Hepatocyte (in vitro differentiated cells): ENCODE data around the gene EHD2. TPM values are rescaled to one million over a fixed set of nuclear protein-coding genes. Genes with fewer than 3 reads are reported as not detected.
A peak's percentile ranks its signal among the peaks of the same experiment; 100 is the strongest.
"Not testable (repeated sequence)": the region's sequence is repeated elsewhere in the genome, so short reads cannot be mapped to it uniquely, and the experiment has no call there.

ENCODE experiments used
- DNase-seq: peaks from one replicate; pipeline ENCODE4 v3.0.0-alpha.2; 2016; ENCODE audit warnings: low spot score
- H2AFZ ChIP-seq: fragments of 200-600 bp; sonication (generic); 2 replicates; pipeline ENCODE4 v1.6.0; 2016; ENCODE audit warnings: antibody characterized with exemption, mild to moderate bottlenecking
- H3K27ac ChIP-seq: fragments of 200-600 bp; sonication (generic); 2 replicates; pipeline ENCODE4 v1.5.1; 2016; ENCODE audit warnings: mild to moderate bottlenecking
- H3K27me3 ChIP-seq: fragments of 200-600 bp; sonication (generic); 2 replicates; pipeline ENCODE4 v1.6.1; 2016
- H3K36me3 ChIP-seq: fragments of 200-600 bp; sonication (generic); replicated peaks from 2 replicates; pipeline ENCODE4 v1.5.1; 2016; ENCODE audit warnings: low read depth; ENCODE audit not compliant: insufficient read depth
- H3K4me1 ChIP-seq: fragments of 200-600 bp; sonication (generic); 2 replicates; pipeline ENCODE4 v1.5.1; 2016; ENCODE audit warnings: mild to moderate bottlenecking, moderate library complexity; ENCODE audit not compliant: insufficient read depth
- H3K4me2 ChIP-seq: fragments of 200-600 bp; sonication (generic); 2 replicates; pipeline ENCODE4 v1.6.0; 2016
- H3K4me3 ChIP-seq: fragments of 200-600 bp; sonication (generic); 2 replicates; pipeline ENCODE4 v1.5.1; 2016; ENCODE audit warnings: mild to moderate bottlenecking
- H3K79me2 ChIP-seq: fragments of 200-600 bp; sonication (generic); 2 replicates; pipeline ENCODE4 v1.6.0; 2017; ENCODE audit warnings: mild to moderate bottlenecking
- H3K9me2 ChIP-seq: fragments of 200-600 bp; sonication (generic); replicated peaks from 2 replicates; pipeline ENCODE4 v1.6.0; 2017; ENCODE audit warnings: mild to moderate bottlenecking; ENCODE audit not compliant: insufficient read depth
- H3K9me3 ChIP-seq: fragments of 200-600 bp; sonication (generic); 2 replicates; pipeline ENCODE4 v1.5.1; 2016; ENCODE audit warnings: low read depth, mild to moderate bottlenecking
- H4K20me1 ChIP-seq: fragments of 200-600 bp; sonication (generic); 2 replicates; pipeline ENCODE4 v1.6.0; 2016; ENCODE audit warnings: mild to moderate bottlenecking; ENCODE audit not compliant: insufficient read depth, poor library complexity, severe bottlenecking
- CTCF ChIP-seq: fragments of 200-600 bp; sonication (generic); IDR thresholded peaks from 2 replicates; pipeline ENCODE4 v1.5.1; 2016; ENCODE audit warnings: antibody characterized with exemption, mild to moderate bottlenecking; ENCODE audit not compliant: poor library complexity
- EZH2 ChIP-seq: fragments of 200-600 bp; sonication (generic); IDR thresholded peaks from 2 replicates; pipeline ENCODE4 v1.6.1; 2016; ENCODE audit warnings: antibody characterized with exemption, mild to moderate bottlenecking, borderline replicate concordance
- EZH2phosphoT487 ChIP-seq: fragments of 200-600 bp; sonication (generic); IDR thresholded peaks from one replicate; pipeline ENCODE4 v1.6.1; 2018; ENCODE audit warnings: antibody characterized with exemption, mild to moderate bottlenecking, low read depth, moderate library complexity; ENCODE audit not compliant: unreplicated experiment, severe bottlenecking
- WGBS: methylation state at CpG from one replicate; pipeline ENCODE4 v1.1.6; 2016; ENCODE audit warnings: low lambda C conversion rate; ENCODE audit errors: missing lambda C conversion rate; 5-methylcytosine and 5-hydroxymethylcytosine counted together
- polyA plus RNA-seq: library from polyadenylated mRNA; unstranded; fragments of >200 nt; fragmentation: Nextera tagmentation; extraction: Ambion mirVana; gene quantifications from 2 replicates; pipeline ENCODE4 v1.2.1, GENCODE V29; 2016
- total RNA-seq: library from RNA; depleted of rRNA; stranded (reverse); fragments of >200 nt; gene quantifications from 2 replicates; pipeline ENCODE4 v1.2.3, GENCODE V29; 2014

EHD2 gene
- total and polyA plus RNA-seq, 2 experiments from 2014 or later, result 20.8 to 120 TPM

- no peak for TF ChIP-seq EZH2phosphoT487
- H3K9me2 ChIP-seq, result no peaks in the 10 kb centered on the region
- H3K9me3 ChIP-seq, result no peaks in the 10 kb centered on the region
- WGBS, result 76% methylated on average over 18 of the region's 18 CpGs
- H3K27me3 ChIP-seq, result no peaks in the 10 kb centered on the region
- no peak for DNase-seq
- H3K4me3 ChIP-seq, result no peak overlapping the region
- H4K20me1 ChIP-seq, result no peaks in the 10 kb centered on the region
- H3K4me1 ChIP-seq, result peaks cover under 1% of the 10 kb centered on the region
- peaks cover 3% of the 10 kb centered on the region for H3K36me3 ChIP-seq
- H2AFZ ChIP-seq, result no peak overlapping the region
- no peaks in the 10 kb centered on the region for H3K79me2 ChIP-seq
- no peak overlapping the region for H3K27ac ChIP-seq
- no peak overlapping the region for H3K4me2 ChIP-seq
Observed at GRCh38 chr19:47762615-47763308, 49.5 kb downstream of the EHD2 start.

- H3K27me3 ChIP-seq, H3K4me3 ChIP-seq, H3K4me2 ChIP-seq, H3K9me2 ChIP-seq, H4K20me1 ChIP-seq, H3K36me3 ChIP-seq, H3K4me1 ChIP-seq, H3K79me2 ChIP-seq, DNase-seq, H3K27ac ChIP-seq, H2AFZ ChIP-seq, H3K9me3 ChIP-seq: not testable (repeated sequence)
- 93% methylated on average over 3 of the region's 3 CpGs for WGBS
Observed at GRCh38 chr19:47764705-47765104, 51.5 kb downstream of the EHD2 start.

GRCh38 chr19:47765523-47766358, 52.5 kb downstream of the EHD2 start:
- 26% methylated on average over 16 of the region's 19 CpGs for WGBS
- Histone ChIP-seq H3K4me3 (no peak overlapping the region), H3K9me3 (no peaks in the 10 kb centered on the region), H3K36me3 (no peaks in the 10 kb centered on the region), H3K4me2 (no peak overlapping the region), H3K4me1 (no peaks in the 10 kb centered on the region), H3K79me2 (no peaks in the 10 kb centered on the region), H3K9me2 (no peaks in the 10 kb centered on the region), H3K27me3 (no peaks in the 10 kb centered on the region), H2AFZ (no peak overlapping the region), H3K27ac (no peak overlapping the region), H4K20me1 (no peaks in the 10 kb centered on the region)
- peak; percentile 78 for DNase-seq
- no peak for TF ChIP-seq EZH2phosphoT487
- peak; percentile 65 for TF ChIP-seq CTCF

- Histone ChIP-seq H3K27me3 (no peaks in the 10 kb centered on the region), H3K4me2 (no peak overlapping the region), H4K20me1 (no peaks in the 10 kb centered on the region), H3K4me1 (no peaks in the 10 kb centered on the region), H3K9me2 (no peaks in the 10 kb centered on the region), H2AFZ (no peak overlapping the region), H3K27ac (no peak overlapping the region), H3K79me2 (no peaks in the 10 kb centered on the region), H3K9me3 (no peaks in the 10 kb centered on the region), H3K36me3 (no peaks in the 10 kb centered on the region), H3K4me3 (no peak overlapping the region)
- WGBS, result 93% methylated on average over 7 of the region's 7 CpGs
- no peak for TF ChIP-seq EZH2phosphoT487
- TF ChIP-seq EZH2, result no peak
- no peak for DNase-seq
Observed at GRCh38 chr19:47766359-47766620, 53.1 kb downstream of the EHD2 start.

- WGBS, result 87% methylated on average over 7 of the region's 7 CpGs
- no peaks in the 10 kb centered on the region for H3K9me2 ChIP-seq
- no peak overlapping the region for H3K4me3 ChIP-seq
- H3K9me3 ChIP-seq, result no peaks in the 10 kb centered on the region
- H2AFZ ChIP-seq, result no peak overlapping the region
- no peaks in the 10 kb centered on the region for H4K20me1 ChIP-seq
- H3K79me2 ChIP-seq, result no peaks in the 10 kb centered on the region
- no peaks in the 10 kb centered on the region for H3K4me1 ChIP-seq
- H3K36me3 ChIP-seq, result no peaks in the 10 kb centered on the region
- H3K4me2 ChIP-seq, result no peak overlapping the region
- TF ChIP-seq EZH2phosphoT487 (no peak), EZH2 (no peak), CTCF (no peak)
- DNase-seq, result no peak
- H3K27ac ChIP-seq, result no peak overlapping the region
- H3K27me3 ChIP-seq, result no peaks in the 10 kb centered on the region
Observed at GRCh38 chr19:47766670-47767069, 53.4 kb downstream of the EHD2 start.
